Thyroid gland (tissue), 4 donors: ENCODE data around the gene RBBP4.

Experiments used
- POLR2A ChIP-seq, 2 donors: fragments of 450-650 bp; IDR thresholded peaks; one replicate each; pipeline ENCODE4 v1.6.1; 2017; ENCODE audit warnings: antibody characterized with exemption in 2 of 2, mild to moderate bottlenecking in 2 of 2, moderate library complexity in 1 of 2
- TF ChIP-seq, protein P1 (sequence below), 6 experiments: fragments of 200-600 bp in 3 of 6; fragments of 450-650 bp in 3 of 6; sonication (generic) in 3 of 6; IDR thresholded peaks; one replicate each; pipeline ENCODE4 v1.5.1; 2016 to 2019; ENCODE audit warnings: antibody characterized with exemption in 6 of 6, mild to moderate bottlenecking in 2 of 6, inconsistent platforms in 1 of 6, moderate library complexity in 1 of 6

DNA sequence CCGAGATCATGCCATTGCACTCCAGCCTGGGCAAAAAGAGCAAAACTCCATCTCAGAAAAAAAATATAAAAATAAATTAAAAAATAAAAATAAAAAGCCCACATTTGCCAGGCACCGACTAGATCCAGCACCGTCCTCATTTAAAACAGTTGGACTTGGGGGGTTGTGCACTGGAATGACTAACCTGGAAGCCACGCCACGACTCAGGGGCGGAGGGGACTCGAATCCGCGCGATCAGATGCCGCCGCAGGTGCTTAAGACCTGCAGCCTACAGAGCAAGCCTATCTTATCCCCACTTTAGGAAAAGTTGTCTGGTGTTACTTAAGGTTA is 39.2 kb upstream of the RBBP4 start:
- TF ChIP-seq POLR2A (IDR thresholded peaks at IDR 0.05), result no peak
- TF ChIP-seq, protein P1, sequence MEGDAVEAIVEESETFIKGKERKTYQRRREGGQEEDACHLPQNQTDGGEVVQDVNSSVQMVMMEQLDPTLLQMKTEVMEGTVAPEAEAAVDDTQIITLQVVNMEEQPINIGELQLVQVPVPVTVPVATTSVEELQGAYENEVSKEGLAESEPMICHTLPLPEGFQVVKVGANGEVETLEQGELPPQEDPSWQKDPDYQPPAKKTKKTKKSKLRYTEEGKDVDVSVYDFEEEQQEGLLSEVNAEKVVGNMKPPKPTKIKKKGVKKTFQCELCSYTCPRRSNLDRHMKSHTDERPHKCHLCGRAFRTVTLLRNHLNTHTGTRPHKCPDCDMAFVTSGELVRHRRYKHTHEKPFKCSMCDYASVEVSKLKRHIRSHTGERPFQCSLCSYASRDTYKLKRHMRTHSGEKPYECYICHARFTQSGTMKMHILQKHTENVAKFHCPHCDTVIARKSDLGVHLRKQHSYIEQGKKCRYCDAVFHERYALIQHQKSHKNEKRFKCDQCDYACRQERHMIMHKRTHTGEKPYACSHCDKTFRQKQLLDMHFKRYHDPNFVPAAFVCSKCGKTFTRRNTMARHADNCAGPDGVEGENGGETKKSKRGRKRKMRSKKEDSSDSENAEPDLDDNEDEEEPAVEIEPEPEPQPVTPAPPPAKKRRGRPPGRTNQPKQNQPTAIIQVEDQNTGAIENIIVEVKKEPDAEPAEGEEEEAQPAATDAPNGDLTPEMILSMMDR (IDR thresholded peaks at IDR 0.05), result no peak
